Measurements from ENCODE around the gene EVA1B. TPM values are rescaled to one million over a fixed set of nuclear protein-coding genes. Genes with fewer than 3 reads are reported as not detected.

The EVA1B gene
- total and polyA plus RNA-seq, 2 of the 13 experiments (the other 11 are each of a cell fraction or from before 2014, with no cell fraction given), result 3.9 to 6.6 TPM

DNA sequence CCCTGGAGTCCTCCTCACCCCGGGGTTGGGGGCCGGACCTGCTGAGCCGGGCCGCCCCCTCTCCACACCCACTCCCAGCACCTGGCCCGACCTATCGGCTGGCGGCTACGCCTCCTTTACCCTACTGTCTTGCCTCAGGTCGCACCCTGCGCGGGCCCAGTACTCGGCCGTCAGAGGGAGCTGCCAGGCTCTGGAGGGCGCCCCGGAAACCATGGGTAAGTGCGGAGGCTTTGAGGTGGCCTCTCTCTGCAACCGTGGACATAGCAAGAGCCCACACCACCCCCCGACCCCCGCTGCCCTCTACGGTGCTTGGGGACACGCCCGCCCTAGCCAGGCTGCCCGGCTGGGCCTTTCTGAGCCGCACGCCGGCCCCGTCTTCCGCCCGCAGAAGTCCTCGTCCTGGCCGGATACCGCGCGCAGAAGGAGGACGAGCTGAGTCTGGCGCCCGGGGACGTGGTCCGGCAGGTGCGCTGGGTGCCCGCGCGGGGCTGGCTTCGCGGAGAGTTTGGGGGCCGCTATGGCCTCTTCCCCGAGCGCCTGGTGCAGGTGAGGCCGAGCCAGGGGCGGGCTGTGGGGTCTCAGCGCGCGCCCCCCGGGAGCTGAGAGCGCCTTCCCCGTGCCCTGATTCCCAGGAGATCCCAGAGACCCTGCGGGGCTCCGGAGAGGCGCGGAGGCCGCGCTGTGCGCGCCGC is 17.1 kb downstream of the EVA1B start, which contains the start of gene SH3D21 (continued):
- TF ChIP-seq ZFP36L1 (CRISPR knock-in tag; IDR thresholded peaks at IDR 0.05), result peak; percentile 23; the same call in 1 of the 2 replicates
- TF ChIP-seq TCF12 (IDR thresholded peaks at IDR 0.05), result no peak
- no peak for TF ChIP-seq TCF12 (CRISPR knock-in tag; IDR thresholded peaks at IDR 0.05)
- TF ChIP-seq, protein P1, sequence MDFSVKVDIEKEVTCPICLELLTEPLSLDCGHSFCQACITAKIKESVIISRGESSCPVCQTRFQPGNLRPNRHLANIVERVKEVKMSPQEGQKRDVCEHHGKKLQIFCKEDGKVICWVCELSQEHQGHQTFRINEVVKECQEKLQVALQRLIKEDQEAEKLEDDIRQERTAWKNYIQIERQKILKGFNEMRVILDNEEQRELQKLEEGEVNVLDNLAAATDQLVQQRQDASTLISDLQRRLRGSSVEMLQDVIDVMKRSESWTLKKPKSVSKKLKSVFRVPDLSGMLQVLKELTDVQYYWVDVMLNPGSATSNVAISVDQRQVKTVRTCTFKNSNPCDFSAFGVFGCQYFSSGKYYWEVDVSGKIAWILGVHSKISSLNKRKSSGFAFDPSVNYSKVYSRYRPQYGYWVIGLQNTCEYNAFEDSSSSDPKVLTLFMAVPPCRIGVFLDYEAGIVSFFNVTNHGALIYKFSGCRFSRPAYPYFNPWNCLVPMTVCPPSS (IDR thresholded peaks at IDR 0.05), result no peak
- TF ChIP-seq CBX5 (CRISPR knock-in tag; IDR thresholded peaks at IDR 0.05; ENCODE audit: borderline replicate concordance), result no peak
- no peak for TF ChIP-seq NFE2 (CRISPR knock-in tag; IDR thresholded peaks at IDR 0.05)
- TF ChIP-seq ZNF546 (CRISPR knock-in tag; conservative IDR thresholded peaks at IDR 0.05), result no peak
- TF ChIP-seq CCDC6 (CRISPR knock-in tag; IDR thresholded peaks at IDR 0.05), result no peak
- peak; percentile 62 for TF ChIP-seq ASH2L (IDR thresholded peaks at IDR 0.05; ENCODE audit: insufficient read length, low read depth, low read length)
- TF ChIP-seq ETV5 (CRISPR knock-in tag; IDR thresholded peaks at IDR 0.05; ENCODE audit: borderline replicate concordance), result 0 out of 2 replicates have a peak, but pooled peaks have one; percentile 35
- no peak for TF ChIP-seq ZNF616 (CRISPR knock-in tag; IDR thresholded peaks at IDR 0.05; ENCODE audit: low read depth)
- no peak for TF ChIP-seq KDM3A (CRISPR knock-in tag; IDR thresholded peaks at IDR 0.05; ENCODE audit: low read depth)
- TF ChIP-seq, protein P2, sequence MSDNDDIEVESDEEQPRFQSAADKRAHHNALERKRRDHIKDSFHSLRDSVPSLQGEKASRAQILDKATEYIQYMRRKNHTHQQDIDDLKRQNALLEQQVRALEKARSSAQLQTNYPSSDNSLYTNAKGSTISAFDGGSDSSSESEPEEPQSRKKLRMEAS (IDR thresholded peaks at IDR 0.05), result peak; percentile 62; the same call in 1 of the 2 replicates
- TF ChIP-seq RARG (CRISPR knock-in tag; IDR thresholded peaks at IDR 0.05; ENCODE audit: low read depth), result no peak
- TF ChIP-seq SMARCC2 (IDR thresholded peaks at IDR 0.05), result no peak
- TF ChIP-seq, protein P3, sequence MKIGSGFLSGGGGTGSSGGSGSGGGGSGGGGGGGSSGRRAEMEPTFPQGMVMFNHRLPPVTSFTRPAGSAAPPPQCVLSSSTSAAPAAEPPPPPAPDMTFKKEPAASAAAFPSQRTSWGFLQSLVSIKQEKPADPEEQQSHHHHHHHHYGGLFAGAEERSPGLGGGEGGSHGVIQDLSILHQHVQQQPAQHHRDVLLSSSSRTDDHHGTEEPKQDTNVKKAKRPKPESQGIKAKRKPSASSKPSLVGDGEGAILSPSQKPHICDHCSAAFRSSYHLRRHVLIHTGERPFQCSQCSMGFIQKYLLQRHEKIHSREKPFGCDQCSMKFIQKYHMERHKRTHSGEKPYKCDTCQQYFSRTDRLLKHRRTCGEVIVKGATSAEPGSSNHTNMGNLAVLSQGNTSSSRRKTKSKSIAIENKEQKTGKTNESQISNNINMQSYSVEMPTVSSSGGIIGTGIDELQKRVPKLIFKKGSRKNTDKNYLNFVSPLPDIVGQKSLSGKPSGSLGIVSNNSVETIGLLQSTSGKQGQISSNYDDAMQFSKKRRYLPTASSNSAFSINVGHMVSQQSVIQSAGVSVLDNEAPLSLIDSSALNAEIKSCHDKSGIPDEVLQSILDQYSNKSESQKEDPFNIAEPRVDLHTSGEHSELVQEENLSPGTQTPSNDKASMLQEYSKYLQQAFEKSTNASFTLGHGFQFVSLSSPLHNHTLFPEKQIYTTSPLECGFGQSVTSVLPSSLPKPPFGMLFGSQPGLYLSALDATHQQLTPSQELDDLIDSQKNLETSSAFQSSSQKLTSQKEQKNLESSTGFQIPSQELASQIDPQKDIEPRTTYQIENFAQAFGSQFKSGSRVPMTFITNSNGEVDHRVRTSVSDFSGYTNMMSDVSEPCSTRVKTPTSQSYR (CRISPR knock-in tag; IDR thresholded peaks at IDR 0.05; ENCODE audit: borderline replicate concordance), result no peak
- TF ChIP-seq, protein P4, sequence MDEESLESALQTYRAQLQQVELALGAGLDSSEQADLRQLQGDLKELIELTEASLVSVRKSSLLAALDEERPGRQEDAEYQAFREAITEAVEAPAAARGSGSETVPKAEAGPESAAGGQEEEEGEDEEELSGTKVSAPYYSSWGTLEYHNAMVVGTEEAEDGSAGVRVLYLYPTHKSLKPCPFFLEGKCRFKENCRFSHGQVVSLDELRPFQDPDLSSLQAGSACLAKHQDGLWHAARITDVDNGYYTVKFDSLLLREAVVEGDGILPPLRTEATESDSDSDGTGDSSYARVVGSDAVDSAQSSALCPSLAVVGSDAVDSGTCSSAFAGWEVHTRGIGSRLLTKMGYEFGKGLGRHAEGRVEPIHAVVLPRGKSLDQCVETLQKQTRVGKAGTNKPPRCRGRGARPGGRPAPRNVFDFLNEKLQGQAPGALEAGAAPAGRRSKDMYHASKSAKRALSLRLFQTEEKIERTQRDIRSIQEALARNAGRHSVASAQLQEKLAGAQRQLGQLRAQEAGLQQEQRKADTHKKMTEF (CRISPR knock-in tag; IDR thresholded peaks at IDR 0.05), result peak; percentile 57; the same call in 1 of the 2 replicates
- no peak for TF ChIP-seq ZBTB1 (CRISPR knock-in tag; IDR thresholded peaks at IDR 0.05; ENCODE audit: borderline replicate concordance)
- TF ChIP-seq PITX1 (CRISPR knock-in tag; IDR thresholded peaks at IDR 0.05), result no peak
- no peak for TF ChIP-seq ZSCAN9 (CRISPR knock-in tag; IDR thresholded peaks at IDR 0.05; ENCODE audit: borderline replicate concordance)
- TF ChIP-seq ZNF766 (CRISPR knock-in tag; IDR thresholded peaks at IDR 0.05; ENCODE audit: borderline replicate concordance), result peak; percentile 90; the same call in 1 of the 2 replicates
- TF ChIP-seq, protein P5, sequence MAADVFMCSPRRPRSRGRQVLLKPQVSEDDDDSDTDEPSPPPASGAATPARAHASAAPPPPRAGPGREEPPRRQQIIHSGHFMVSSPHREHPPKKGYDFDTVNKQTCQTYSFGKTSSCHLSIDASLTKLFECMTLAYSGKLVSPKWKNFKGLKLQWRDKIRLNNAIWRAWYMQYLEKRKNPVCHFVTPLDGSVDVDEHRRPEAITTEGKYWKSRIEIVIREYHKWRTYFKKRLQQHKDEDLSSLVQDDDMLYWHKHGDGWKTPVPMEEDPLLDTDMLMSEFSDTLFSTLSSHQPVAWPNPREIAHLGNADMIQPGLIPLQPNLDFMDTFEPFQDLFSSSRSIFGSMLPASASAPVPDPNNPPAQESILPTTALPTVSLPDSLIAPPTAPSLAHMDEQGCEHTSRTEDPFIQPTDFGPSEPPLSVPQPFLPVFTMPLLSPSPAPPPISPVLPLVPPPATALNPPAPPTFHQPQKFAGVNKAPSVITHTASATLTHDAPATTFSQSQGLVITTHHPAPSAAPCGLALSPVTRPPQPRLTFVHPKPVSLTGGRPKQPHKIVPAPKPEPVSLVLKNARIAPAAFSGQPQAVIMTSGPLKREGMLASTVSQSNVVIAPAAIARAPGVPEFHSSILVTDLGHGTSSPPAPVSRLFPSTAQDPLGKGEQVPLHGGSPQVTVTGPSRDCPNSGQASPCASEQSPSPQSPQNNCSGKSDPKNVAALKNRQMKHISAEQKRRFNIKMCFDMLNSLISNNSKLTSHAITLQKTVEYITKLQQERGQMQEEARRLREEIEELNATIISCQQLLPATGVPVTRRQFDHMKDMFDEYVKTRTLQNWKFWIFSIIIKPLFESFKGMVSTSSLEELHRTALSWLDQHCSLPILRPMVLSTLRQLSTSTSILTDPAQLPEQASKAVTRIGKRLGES (CRISPR knock-in tag; IDR thresholded peaks at IDR 0.05; ENCODE audit: borderline replicate concordance), result no peak
